ENCODE measurements around the gene SERTM1.

The SERTM1 gene

DNA sequence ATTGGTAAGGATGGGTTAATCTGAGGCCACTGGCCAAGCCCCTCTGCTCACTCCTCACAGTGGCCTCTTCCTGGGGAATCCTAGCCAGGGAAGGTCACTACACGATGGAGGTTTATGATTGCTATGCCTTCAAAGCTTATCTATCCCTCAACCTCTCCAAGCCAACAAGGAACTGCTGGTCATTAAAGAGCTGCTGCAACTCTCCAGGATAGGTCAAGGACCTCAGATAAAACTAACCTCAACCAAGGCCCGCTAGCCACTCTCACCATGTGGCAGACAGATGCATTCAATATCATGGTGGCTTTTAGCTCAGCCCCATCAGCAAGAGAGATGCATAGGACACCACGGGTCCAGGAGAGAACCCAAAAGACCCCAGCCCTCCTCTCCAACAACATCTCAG lies 71.6 kb downstream of the SERTM1 start:
- Histone ChIP-seq H3K27me3 (ENCODE audit: low read length) (no peaks in the 10 kb centered on the region), H3K9me3 (ENCODE audit: insufficient read depth, low read length) (no peaks in the 10 kb centered on the region), H3K9me2 (replicated peaks; ENCODE audit: insufficient read depth, low read length) (no peaks in the 10 kb centered on the region), H4K20me1 (ENCODE audit: low read depth, low read length) (no peaks in the 10 kb centered on the region), H3K9ac (ENCODE audit: low read length) (no peak overlapping the region), H3K79me2 (ENCODE audit: insufficient read depth, low read length) (no peaks in the 10 kb centered on the region), H2AFZ (ENCODE audit: low read depth, low read length, severe bottlenecking) (no peak overlapping the region), H3K4me2 (ENCODE audit: low read depth, low read length, poor library complexity, severe bottlenecking) (no peak overlapping the region), H3K27ac (ENCODE audit: low read depth, low read length) (no peak overlapping the region), H3F3A (ENCODE audit: insufficient read depth) (no peaks in the 10 kb centered on the region), H3K4me3 (ENCODE audit: insufficient read depth, low read length, poor library complexity, severe bottlenecking) (no peak overlapping the region), H3K36me3 (ENCODE audit: low read length) (no peaks in the 10 kb centered on the region)
- TF ChIP-seq CTCF (IDR thresholded peaks at IDR 0.05; ENCODE audit: insufficient read depth, low read length, poor library complexity, severe bottlenecking) (no peak), EZH2phosphoT487 (conservative IDR thresholded peaks at IDR 0.05; ENCODE audit: low read length) (no peak)

DNA sequence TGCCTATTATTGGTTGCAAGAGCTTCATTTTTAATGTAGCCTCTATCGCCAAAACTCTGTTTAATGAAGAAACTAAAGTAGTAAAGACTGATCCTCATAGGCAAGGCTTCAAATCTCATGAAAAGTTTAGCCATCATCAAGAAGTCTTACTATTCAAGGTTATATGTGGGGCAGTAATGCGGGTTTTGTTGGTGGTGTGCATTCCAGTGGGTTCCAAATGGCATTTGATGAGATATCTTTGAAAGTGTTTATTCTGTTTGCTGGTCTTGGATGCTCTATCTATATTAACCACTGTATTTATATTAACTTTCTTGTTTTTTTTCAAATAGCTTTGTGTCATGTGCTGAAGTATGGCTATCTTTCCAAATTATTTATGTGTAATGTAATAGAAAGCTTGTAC lies 72.2 kb downstream of the SERTM1 start:
- no peaks in the 10 kb centered on the region for H3K9me3 ChIP-seq (ENCODE audit: insufficient read depth, low read length)
- no peaks in the 10 kb centered on the region for H3K79me2 ChIP-seq (ENCODE audit: insufficient read depth, low read length)
- H3K9ac ChIP-seq (ENCODE audit: low read length): no peak overlapping the region
- H3K27ac ChIP-seq (ENCODE audit: low read depth, low read length): no peak overlapping the region
- no peaks in the 10 kb centered on the region for H3F3A ChIP-seq (ENCODE audit: insufficient read depth)
- TF ChIP-seq EZH2phosphoT487 (conservative IDR thresholded peaks at IDR 0.05; ENCODE audit: low read length) (no peak), CTCF (IDR thresholded peaks at IDR 0.05; ENCODE audit: insufficient read depth, low read length, poor library complexity, severe bottlenecking) (no peak)
- no peaks in the 10 kb centered on the region for H3K27me3 ChIP-seq (ENCODE audit: low read length)
- no peaks in the 10 kb centered on the region for H3K36me3 ChIP-seq (ENCODE audit: low read length)
- H4K20me1 ChIP-seq (ENCODE audit: low read depth, low read length): no peaks in the 10 kb centered on the region
- H3K9me2 ChIP-seq (replicated peaks; ENCODE audit: insufficient read depth, low read length): no peaks in the 10 kb centered on the region
- no peak overlapping the region for H2AFZ ChIP-seq (ENCODE audit: low read depth, low read length, severe bottlenecking)
- H3K4me3 ChIP-seq (ENCODE audit: insufficient read depth, low read length, poor library complexity, severe bottlenecking): no peak overlapping the region
- no peak overlapping the region for H3K4me2 ChIP-seq (ENCODE audit: low read depth, low read length, poor library complexity, severe bottlenecking)
